A549 (cell line): Measurements from ENCODE around the gene SLC6A6. TPM values are rescaled to one million over a fixed set of nuclear protein-coding genes. Genes with fewer than 3 reads are reported as not detected.
A peak's percentile ranks its signal among the peaks of the same experiment; 100 is the strongest.

ENCODE experiments used
- ATAC-seq, 2 experiments: fragments of 200-7000 bp in 1 of 2; fragments of >200 bp in 1 of 2; cut with Nextera tagmentation in 1 of 2; cut with Tn5 transposase in 1 of 2; 3 replicates each; pipeline versions ENCODE4 v1.8.0 to v1.9.1; 2018 to 2020; ENCODE audit warnings: mild to moderate bottlenecking in 1 of 2, moderate library complexity in 1 of 2
- CTCF ChIA-PET: fragments of 300-600 bp; sonication (Branson Sonifier 250); formaldehyde crosslinking; extraction: SDS; loops from one replicate; lab custom pipeline; 2021; ENCODE audit warnings: antibody characterized with exemption, inconsistent platforms; lab: Yijun Ruan, JAX
- POLR2A ChIA-PET: fragments of 350-600 bp; formaldehyde crosslinking; extraction: SDS; loops from one replicate; lab custom pipeline; 2021; ENCODE audit warnings: antibody characterized with exemption, inconsistent platforms; lab: Yijun Ruan, JAX
- DNase-seq, 2 experiments: peaks; one replicate each; pipeline versions ENCODE4 v3.0.0 to v3.0.0-alpha.2; 2011 to 2016; ENCODE audit warnings: low read depth in 1 of 2, low spot score in 1 of 2
- FAIRE-seq: peaks from 2 replicates; lab custom pipeline; 2011; peaks lifted over from hg19 to GRCh38; lab: Jason Lieb, UNC
- H3K27ac ChIP-seq, 2 experiments: fragments of >200 bp; sonication (Bioruptor Twin); formaldehyde crosslinking; 3 replicates each; pipeline ENCODE4 v1.5.1; 2016 to 2017
- H3K4me1 ChIP-seq: fragments of >200 bp; sonication (Bioruptor Twin); formaldehyde crosslinking; 3 replicates; pipeline ENCODE4 v1.6.1; 2016
- H3K4me2 ChIP-seq: fragments of >200 bp; sonication (Bioruptor Twin); formaldehyde crosslinking; 3 replicates; pipeline ENCODE4 v1.6.1; 2016
- H3K4me3 ChIP-seq: fragments of >200 bp; sonication (Bioruptor Twin); formaldehyde crosslinking; 3 replicates; pipeline ENCODE4 v1.5.1; 2016
- H3K9me3 ChIP-seq: fragments of >200 bp; sonication (Bioruptor Twin); formaldehyde crosslinking; 3 replicates; pipeline ENCODE4 v1.6.1; 2016
- CHD2 ChIP-seq: fragments of 150-350 bp; IDR thresholded peaks from 2 replicates; pipeline ENCODE4 v1.6.1; 2014; ENCODE audit warnings: low read length; ENCODE audit not compliant: partially characterized antibody
- ELK1 ChIP-seq: fragments of 150-350 bp; IDR thresholded peaks from 2 replicates; pipeline ENCODE4 v1.6.1; 2014; ENCODE audit warnings: low read depth, mild to moderate bottlenecking, low read length
- HDAC2 ChIP-seq: fragments of 200-600 bp; sonication (generic); IDR thresholded peaks from 2 replicates; pipeline ENCODE4 v1.6.1; 2016
- HES2 ChIP-seq: fragments of >200 bp; sonication (Bioruptor Twin); formaldehyde crosslinking; IDR thresholded peaks from 2 replicates; pipeline ENCODE4 v1.6.1; 2016
- HOXB5 ChIP-seq: fragments of 250-450 bp; sonication (Bioruptor Pico); IDR thresholded peaks from 2 replicates; pipeline ENCODE4 v1.5.0; 2020; ENCODE audit warnings: mild to moderate bottlenecking, moderate library complexity
- MAZ ChIP-seq: fragments of 150-350 bp; IDR thresholded peaks from 2 replicates; pipeline ENCODE4 v1.6.1; 2014; ENCODE audit warnings: antibody characterized with exemption, low read depth, low read length, borderline replicate concordance
- NPAS2 ChIP-seq: fragments of 250-450 bp; sonication (Bioruptor Pico); IDR thresholded peaks from 2 replicates; pipeline ENCODE4 v1.8.0; 2022; ENCODE audit warnings: mild to moderate bottlenecking, moderate library complexity, borderline replicate concordance
- PBX3 ChIP-seq: IDR thresholded peaks from 2 replicates; pipeline ENCODE4 v1.6.1; 2012
- POLR2AphosphoS2 ChIP-seq: conservative IDR thresholded peaks from 2 replicates; pipeline ENCODE4 v1.6.1; 2012; ENCODE audit warnings: low read length, improper control_type of control experiment, inconsistent platforms
- RAD21 ChIP-seq, 2 experiments: fragments of >200 bp in 1 of 2; sonication (Bioruptor Twin) in 1 of 2; formaldehyde crosslinking in 1 of 2; IDR thresholded peaks in 1 of 2; conservative IDR thresholded peaks in 1 of 2; 2 replicates in 1 of 2; 3 replicates in 1 of 2; pipeline ENCODE4 v1.6.1; 2012 to 2018; ENCODE audit warnings: inconsistent platforms in 1 of 2
- RCOR1 ChIP-seq: fragments of 150-350 bp; IDR thresholded peaks from 2 replicates; pipeline ENCODE4 v1.6.1; 2014; ENCODE audit warnings: antibody characterized with exemption, low read length, low read depth
- SREBF2 ChIP-seq: fragments of 450-650 bp; IDR thresholded peaks from 2 replicates; pipeline ENCODE4 v1.6.1; 2014; ENCODE audit warnings: mild to moderate bottlenecking, moderate library complexity
- TP53 ChIP-seq: fragments of 250-450 bp; sonication (Bioruptor Pico); IDR thresholded peaks from 2 replicates; pipeline ENCODE4 v1.5.0; 2021; ENCODE audit warnings: mild to moderate bottlenecking, moderate library complexity
- USF2 ChIP-seq: fragments of 450-650 bp; IDR thresholded peaks from 2 replicates; pipeline ENCODE4 v1.6.1; 2014; ENCODE audit warnings: antibody characterized with exemption
- ZC3H11A ChIP-seq: fragments of 450-650 bp; IDR thresholded peaks from 2 replicates; pipeline ENCODE4 v1.6.1; 2014; ENCODE audit warnings: antibody characterized with exemption, mild to moderate bottlenecking
- ZNF302 ChIP-seq: fragments of 250-450 bp; sonication (Bioruptor Pico); IDR thresholded peaks from 2 replicates; pipeline ENCODE4 v1.9.0; 2021; ENCODE audit warnings: inconsistent platforms, mild to moderate bottlenecking, moderate library complexity
- WGBS: methylation state at CpG from one replicate; pipeline ENCODE4 v1.1.6; 2017; ENCODE audit errors: missing lambda C conversion rate; 5-methylcytosine and 5-hydroxymethylcytosine counted together
- polyA plus RNA-seq, 4 experiments: library from polyadenylated mRNA; depleted of rRNA in 3 of 4; stranded (reverse); fragments of >200 nt; fragmentation: RNase III in 1 of 4; extraction: RNeasy Plus Mini Kit Qiagen cat#74134 plus additional on column Dnase treatment in 1 of 4; gene quantifications; 2 replicates in 3 of 4; 3 replicates in 1 of 4; pipeline ENCODE4 v1.2.3, GENCODE V29; 2011 to 2017

SLC6A6 gene
- polyA plus RNA-seq, 2 of the 4 experiments (the other 2 are of a cell fraction): 73.3 to 73.8 TPM

- no peak for DNase-seq
- Histone ChIP-seq H3K4me1 (peaks cover 69% of the 10 kb centered on the region), H3K4me2 (0 out of 3 replicates have a peak overlapping the region, but pooled peaks have one; percentile 50)
- TF ChIP-seq NPAS2 (CRISPR knock-in tag): no peak
- no peak for TF ChIP-seq HES2
- TF ChIP-seq ELK1: no peak
- TF ChIP-seq MAZ: no peak
- no peak for TF ChIP-seq POLR2AphosphoS2
- no peak for TF ChIP-seq RCOR1
- no peak for TF ChIP-seq PBX3
- TF ChIP-seq ZNF302 (CRISPR knock-in tag): no peak
- no peak for TF ChIP-seq SREBF2
- TF ChIP-seq RAD21 (conservative IDR thresholded peaks at IDR 0.05 in 1 of 2, IDR thresholded peaks at IDR 0.05 in 1 of 2): no peak
- TF ChIP-seq, all 56 proteins: peak for 0
- no peak overlapping the region for H3K4me3 ChIP-seq
- ChIA-PET POLR2A (no interaction called here), CTCF (interaction anchor here (1.2 to 2.6 kb wide), 6 partner anchors 10 to 236 kb away, joined by 3 to 11 read pairs (median 8); no protein-coding TSS in a partner anchor)
- no peak; a peak in 1 of 6 replicates for ATAC-seq
- WGBS: 86% methylated on average over 3 of the region's 3 CpGs
- no peaks in the 10 kb centered on the region for H3K9me3 ChIP-seq
- H3K27ac ChIP-seq: peak overlapping the region; percentile 11 to 68; a peak in 3 of 6 replicates
- FAIRE-seq: no peak
Observed at GRCh38 chr3:14440168-14440518, 37.7 kb downstream of the SLC6A6 start.

GRCh38 chr3:14440531-14441239, 38.3 kb downstream of the SLC6A6 start:
- H3K4me1 ChIP-seq: peaks cover 64% of the 10 kb centered on the region
- DNase-seq (peak in 1 of 2 experiments; percentile 46), ATAC-seq (peak in 1 of 2 experiments; percentile 59; a peak in 3 of 6 replicates), FAIRE-seq (no peak)
- H3K4me2 ChIP-seq: peak overlapping the region; percentile 50; the same call in 1 of the 3 replicates
- WGBS: 76% methylated on average over 11 of the region's 11 CpGs
- H3K9me3 ChIP-seq: no peaks in the 10 kb centered on the region
- POLR2A ChIA-PET: no interaction called here
- H3K27ac ChIP-seq: peak overlapping the region in 1 of 2 experiments; percentile 68; a peak in 2 of 6 replicates
- CTCF ChIA-PET: interaction anchor here (1.2 to 1.9 kb wide), 8 partner anchors 10 to 180 kb away, joined by 3 to 10 read pairs (median 5); no protein-coding TSS in a partner anchor
- H3K4me3 ChIP-seq: no peak overlapping the region
- TF ChIP-seq TP53 (CRISPR knock-in tag): no peak
- no peak for TF ChIP-seq HOXB5 (CRISPR knock-in tag)
- TF ChIP-seq USF2: no peak
- TF ChIP-seq ELK1: no peak
- TF ChIP-seq ZC3H11A: no peak
- no peak for TF ChIP-seq HDAC2
- TF ChIP-seq NPAS2 (CRISPR knock-in tag): no peak
- no peak for TF ChIP-seq CHD2
